NOMO-1 (cell line): ENCODE results near the gene DNM1.
"Not testable (repeated sequence)": the region's sequence is repeated elsewhere in the genome, so short reads cannot be mapped to it uniquely, and the experiment has no call there.

Experiments
- DNase-seq, 2 experiments: peaks; one replicate each; lab custom pipeline; 2025; ENCODE audit not compliant: unreplicated experiment in 2 of 2; lab: John Stamatoyannopoulos, UW

Gene DNM1

GRCh38 chr9:128222880-128223670 is 19.9 kb downstream of the DNM1 start:
- DNase-seq: no peak

GRCh38 chr9:128224877-128225276 is 21.7 kb downstream of the DNM1 start:
- DNase-seq: no peak

- no peak for DNase-seq
Observed at GRCh38 chr9:128225770-128226411, 22.7 kb downstream of the DNM1 start.

DNA sequence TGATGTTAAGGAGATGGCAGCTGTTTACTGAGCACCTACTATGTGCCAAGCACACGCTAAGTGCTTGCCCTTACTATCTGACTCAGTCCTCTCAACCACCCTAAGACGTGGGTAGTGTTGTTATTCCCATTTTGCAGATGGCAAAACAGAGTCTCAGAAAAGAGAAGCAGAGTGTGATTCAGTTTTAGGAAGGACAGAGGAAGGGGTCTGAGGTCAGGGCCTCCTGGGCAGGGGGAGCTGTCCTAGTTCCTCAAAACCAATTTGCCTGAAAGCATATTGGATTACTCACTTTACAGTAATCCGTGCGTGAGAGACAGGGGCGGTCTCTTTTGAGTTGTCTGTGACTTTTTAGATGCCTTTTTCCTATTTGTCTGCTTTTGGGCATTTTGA is 23.2 kb downstream of the DNM1 start:
- DNase-seq: peak; percentile 43 to 51

DNA sequence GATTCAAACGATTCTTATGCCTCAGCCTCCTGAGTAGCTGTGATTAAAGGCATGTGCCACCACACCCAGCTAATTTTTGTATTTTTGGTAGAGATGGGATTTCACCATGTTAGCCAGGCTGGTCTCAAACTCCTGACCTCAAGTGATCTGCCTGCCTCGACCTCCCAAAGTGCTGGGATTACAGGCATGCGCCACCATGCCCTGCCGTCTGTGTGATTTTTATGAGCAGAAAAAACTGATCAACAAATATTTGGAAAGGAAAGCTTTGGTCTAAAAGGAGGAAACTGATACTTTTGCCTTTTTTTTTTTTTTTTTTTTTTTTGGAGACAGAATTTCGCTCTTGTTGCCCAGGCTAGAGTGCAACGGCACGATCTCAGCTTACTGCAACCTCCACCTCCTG is 27.7 kb downstream of the DNM1 start:
- not testable (repeated sequence) for DNase-seq

- DNase-seq: no peak
Observed at GRCh38 chr9:128231638-128232527, 28.7 kb downstream of the DNM1 start.

DNA sequence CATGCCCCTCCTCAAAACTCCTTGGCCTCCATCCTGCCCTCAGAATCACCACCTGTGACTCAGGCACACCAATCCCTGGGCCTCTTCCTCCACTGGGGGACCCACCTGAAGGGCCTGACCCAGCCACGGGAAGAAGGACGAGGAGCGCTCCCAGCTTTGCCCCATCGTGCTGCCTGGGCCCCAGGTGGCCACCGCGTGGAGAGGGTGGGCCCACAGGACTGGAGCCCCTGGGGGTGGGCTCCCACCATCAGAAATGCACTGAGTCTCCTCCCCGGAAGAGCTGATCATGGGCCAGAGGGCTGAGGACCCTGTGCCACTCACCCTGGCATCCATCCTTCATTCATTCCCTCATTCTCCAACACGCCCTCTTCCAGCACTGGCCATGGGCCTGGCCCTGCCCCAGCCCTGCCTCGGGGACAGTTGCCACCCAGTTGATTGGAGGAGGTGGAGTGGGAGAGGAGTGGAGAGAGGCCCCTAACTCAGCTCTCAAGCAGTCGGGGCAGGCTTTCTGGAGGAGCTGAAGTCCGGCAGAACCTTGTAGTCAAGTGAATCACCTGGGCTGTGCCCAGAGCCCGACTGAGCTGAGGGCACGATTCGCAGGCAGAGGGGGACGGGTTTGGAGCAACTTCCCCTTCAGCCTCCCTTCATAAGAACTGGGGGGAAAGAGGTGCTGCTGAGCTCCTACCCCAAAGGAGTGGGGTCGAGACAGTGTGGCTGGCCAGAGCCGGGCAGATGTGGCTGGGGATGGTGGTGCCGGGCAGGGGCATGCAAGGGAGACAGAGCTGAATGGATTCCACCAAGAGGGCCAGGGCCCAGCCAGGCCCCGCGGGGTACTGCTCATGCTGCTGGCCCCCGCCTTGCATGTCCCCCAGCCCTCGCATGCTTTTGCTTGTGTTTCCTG is 29.6 kb downstream of the DNM1 start:
- no peak for DNase-seq

DNA sequence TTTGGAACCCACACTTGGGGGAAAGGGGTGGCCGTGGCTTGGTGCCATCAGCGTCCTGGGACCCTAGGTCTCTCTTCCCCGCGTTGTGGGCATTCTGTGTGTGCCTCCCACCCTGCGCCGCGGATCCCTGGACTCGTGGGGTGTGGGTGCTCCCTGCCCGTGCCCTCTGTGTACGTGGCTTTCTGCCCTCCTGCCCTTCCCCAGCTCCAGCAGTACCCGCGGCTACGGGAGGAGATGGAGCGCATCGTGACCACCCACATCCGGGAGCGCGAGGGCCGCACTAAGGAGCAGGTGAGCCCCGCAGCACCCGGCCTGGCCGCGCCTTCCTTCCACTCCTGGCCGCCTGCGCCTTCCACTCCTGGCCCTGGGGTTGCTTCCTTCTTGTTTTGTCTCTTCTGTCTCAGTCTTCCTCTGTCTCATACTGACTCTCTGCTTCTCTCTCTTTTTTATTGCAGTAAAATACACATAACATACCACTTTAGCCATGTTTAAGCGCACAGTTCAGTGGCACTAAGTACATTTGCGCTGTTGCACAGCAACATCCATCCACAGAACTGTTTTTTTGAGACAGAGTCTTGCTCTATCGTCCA is 30.7 kb downstream of the DNM1 start:
- DNase-seq: no peak

DNA sequence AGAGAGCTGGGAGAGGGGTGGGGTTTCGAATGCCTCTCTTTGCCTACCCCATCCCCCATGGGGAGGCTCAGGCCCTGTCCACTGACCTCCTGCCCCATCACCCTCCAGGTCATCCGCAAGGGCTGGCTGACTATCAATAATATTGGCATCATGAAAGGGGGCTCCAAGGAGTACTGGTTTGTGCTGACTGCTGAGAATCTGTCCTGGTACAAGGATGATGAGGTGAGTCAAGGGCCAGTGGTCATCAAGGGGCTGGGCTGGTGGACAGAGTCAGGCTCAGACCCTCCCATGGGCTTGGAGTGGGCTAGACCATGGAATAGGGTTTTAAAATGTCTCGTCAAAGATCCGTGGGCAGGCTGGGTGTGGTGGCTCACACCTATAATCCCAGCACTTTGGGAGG is 38.9 kb downstream of the DNM1 start:
- DNase-seq: no peak

DNA sequence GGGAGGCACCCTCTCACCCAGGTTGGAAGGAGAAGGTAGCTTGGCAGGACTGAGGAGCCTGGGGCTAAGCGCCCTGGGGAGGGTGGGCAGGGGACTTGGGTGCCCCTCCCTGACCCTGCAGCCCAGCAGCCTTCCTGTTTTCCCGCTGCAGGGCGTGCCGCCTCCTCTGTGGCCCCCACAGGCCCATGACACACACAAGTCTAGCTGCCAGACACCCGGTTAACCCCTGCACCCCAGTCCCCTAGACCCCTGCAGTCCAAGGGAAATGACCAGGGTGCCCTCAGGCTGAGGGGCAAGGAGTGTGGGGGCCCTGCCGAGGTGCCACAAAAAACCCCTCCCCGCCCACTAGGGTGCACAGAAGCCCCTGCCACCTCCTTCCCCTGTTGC is 39.6 kb downstream of the DNM1 start:
- no peak for DNase-seq

DNA sequence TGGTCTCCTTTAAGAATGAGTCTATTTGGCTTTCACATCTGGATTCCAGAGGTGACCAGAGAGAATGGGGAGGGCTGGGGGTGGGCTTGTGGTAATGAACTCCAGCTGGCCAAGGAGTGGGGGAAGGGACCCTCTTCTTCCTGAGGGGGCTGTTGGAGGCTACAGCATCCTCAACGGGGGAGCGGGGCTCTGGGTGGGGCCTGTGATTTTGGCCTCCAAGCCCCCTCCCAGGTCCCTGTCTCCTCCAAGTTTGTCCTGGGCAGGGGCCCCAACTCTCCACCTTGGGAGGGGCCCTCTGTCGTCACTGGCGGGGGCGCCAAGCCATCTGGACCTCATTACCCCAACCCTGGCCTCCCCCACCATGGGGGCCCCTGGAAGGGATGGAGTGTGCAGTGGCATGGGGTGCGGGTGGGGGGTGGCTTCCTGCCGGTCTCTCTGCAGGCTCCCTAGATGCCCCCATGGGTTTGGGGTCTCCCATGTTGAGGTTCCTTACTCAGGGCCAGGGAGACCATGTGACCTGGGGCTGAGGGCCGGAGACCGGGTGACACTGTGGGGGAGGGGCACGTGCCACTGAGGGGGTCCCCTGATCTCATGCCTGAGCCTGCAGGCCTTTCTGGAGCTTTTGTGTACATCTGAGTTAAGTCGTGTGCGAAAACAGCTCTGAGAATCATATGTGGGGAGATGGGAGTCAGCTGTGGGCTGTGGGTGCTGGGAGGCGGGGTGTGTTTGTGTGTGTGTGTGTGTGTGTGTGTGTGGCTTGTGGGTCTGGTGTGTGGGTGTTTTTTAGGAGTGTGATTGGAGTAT is 40.2 kb downstream of the DNM1 start:
- no peak for DNase-seq

DNA sequence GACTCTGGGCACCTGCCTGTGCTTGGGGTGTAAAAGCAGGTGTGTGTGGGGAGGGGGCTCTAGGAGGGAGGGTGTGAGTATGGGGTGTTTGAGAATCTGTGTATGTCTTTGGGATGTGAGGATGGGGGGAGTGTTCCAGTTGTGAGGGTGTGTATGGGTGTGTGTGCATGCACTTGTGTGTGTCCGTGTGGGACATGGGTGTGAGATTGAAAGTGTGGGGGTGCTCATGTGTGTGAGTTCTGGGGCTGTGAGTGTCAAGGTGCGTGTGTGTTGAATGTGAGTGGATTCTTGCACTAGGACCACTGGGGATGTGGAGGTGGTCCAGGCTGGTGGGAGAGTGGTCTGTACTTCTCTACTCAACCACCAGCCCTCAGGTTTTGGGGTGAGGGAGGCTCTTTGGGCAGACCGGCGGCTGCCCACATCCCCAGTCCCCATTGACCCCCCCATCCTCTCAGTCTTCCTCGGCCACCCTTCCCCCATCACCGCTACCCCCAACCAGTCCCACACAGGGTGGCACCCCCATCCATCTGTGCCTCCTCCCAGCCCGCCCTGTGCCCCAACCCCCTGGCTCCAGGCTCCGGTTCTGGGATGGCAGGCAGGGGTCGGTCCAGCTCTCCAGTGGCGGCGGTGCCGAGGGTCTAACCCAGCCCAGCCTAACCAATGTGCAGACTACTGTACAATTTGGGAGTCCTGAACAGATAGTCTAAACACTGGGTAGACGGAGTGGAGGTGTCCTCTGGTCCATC is 41.1 kb downstream of the DNM1 start:
- no peak for DNase-seq

DNA sequence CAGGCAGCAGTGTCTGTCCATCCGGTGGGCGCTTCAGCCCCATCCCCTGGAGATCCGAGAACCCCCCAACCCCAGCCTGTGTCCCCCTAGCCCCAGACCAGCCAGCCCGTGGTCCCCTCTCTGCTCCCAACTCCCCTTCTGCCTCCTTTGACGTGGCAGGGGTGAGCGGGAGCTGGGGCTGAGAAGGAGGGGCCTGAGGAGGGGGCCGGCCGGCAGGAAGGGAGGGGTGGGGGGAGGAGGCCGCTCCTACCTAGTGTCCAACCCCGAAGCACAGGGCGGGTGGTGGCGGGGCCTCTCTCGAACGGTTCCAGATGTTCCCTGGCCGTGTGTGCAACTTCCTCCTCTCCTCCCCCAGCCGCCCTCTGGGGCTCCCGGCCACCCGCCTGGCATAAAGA is 41.7 kb downstream of the DNM1 start:
- peak; percentile 89 to 91 for DNase-seq

- DNase-seq: peak; percentile 21 to 44
Observed at GRCh38 chr9:128245421-128246151, 42.4 kb downstream of the DNM1 start.

DNA sequence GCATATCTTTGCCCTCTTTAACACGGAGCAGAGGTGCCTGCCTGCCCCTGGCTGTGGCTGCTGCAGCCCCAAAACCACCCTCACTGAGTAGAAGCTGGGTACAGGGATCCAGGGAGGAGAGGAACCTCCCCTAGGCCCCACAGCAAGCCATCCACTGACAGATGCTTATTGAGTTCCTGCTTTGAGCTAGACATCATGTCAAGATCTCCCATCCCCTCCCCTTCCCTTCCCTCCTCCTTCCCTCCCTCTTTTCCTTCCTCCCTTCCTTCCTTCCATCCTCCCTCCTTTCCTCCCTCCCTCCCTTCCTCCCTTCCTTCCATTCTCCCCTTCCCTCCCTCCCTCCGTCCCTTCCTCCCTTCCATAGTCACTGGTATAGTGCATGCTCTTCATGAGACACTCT is 43.3 kb downstream of the DNM1 start:
- no peak for DNase-seq

- DNase-seq: no peak
Observed at GRCh38 chr9:128247226-128247803, 44.1 kb downstream of the DNM1 start.

DNA sequence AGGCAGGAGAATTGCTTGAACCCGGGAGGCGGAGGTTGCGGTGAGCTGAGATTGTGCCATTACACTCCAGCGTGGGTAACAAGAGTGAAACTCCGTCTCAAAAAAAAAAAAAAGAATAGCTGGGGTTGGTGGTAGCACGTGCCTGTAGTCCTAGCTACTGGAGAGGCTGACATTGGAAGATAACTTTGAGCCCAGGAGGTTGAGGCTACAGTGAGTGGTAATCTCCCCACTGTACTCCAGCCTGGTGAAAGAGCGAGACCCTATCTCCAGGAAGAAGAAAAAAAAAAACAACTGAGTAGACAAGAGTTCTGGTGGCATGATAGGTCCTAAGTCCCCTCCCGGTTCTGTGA is 46.4 kb downstream of the DNM1 start:
- DNase-seq: no peak
